Cerebellar cortex (tissue), 1 donor: Measurements from ENCODE around the gene ELP4.
A peak's percentile ranks its signal among the peaks of the same experiment; 100 is the strongest.
"Not testable (repeated sequence)": the region's sequence is repeated elsewhere in the genome, so short reads cannot be mapped to it uniquely, and the experiment has no call there.

Experiments
- DNase-seq: peaks from one replicate; pipeline ENCODE4 v3.0.0-alpha.2; 2015; ENCODE audit warnings: low spot score

ELP4 gene

GRCh38 chr11:31555938-31556337 is 46.4 kb downstream of the ELP4 start:
- DNase-seq, result no peak

DNA sequence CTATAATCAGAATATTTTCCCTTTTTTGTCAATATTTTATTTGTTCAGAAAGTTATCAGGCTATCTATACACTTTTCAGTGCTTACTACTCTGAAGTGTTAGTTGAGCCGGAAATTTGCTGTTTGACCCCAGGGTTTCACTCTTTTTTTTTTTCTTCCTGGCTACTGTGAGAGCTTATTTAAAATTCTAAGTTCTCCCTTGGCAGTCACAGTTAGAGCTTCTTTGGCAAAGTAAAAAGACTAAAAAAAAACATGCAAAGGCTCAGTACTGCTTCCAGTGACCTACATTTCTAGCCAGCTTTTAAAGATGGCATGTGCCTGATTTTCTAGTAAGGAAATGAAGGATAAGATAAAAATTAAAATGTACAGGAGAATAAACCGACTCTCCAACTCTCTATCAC is 48.4 kb downstream of the ELP4 start:
- DNase-seq, result peak; percentile 73

DNA sequence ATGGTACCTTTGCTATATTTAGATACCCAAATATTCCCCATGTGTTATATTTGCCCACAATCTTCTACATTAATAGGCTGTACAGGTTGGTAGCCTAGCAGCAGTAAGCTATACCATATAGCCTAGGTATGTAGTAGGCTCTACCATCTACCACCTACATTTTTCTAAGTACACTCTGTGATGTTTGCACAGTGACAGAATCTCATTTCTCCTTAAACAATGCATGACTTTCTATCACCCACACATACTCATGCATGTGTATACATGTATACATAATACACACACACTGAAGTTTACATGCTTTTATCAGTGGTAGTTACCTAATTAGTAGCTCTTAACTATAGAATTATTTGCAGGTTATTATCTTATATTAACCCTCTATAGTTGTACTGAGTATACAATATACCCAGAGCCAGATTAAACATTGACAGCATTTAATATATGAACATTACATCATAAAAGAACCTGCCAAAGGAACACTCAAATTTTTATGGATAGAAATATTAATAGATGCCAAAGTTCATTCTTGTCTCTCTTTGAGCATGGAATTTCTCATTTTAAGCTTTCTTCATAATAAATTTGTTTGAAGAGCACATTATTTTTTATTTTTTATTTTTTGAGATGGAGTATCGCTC is 51.4 kb downstream of the ELP4 start:
- no peak for DNase-seq

DNA sequence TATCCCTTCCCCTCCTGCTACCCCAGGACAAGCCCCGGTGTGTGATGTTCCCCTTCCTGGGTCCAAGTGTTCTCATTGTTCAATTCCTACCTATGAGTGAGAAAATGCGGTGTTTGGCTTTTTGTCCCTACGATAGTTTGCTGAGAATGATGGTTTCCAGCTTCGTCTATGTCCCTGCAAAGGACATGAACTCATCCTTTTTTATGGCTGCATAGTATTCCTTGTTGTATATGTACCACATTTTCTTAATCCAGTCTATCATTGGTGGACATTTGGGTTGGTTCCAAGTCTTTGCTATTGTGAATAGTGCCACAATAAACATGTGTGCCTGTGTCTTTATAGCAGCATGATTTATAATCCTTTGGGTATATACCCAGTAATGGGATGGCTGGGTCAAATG is 55.0 kb downstream of the ELP4 start:
- not testable (repeated sequence) for DNase-seq

DNA sequence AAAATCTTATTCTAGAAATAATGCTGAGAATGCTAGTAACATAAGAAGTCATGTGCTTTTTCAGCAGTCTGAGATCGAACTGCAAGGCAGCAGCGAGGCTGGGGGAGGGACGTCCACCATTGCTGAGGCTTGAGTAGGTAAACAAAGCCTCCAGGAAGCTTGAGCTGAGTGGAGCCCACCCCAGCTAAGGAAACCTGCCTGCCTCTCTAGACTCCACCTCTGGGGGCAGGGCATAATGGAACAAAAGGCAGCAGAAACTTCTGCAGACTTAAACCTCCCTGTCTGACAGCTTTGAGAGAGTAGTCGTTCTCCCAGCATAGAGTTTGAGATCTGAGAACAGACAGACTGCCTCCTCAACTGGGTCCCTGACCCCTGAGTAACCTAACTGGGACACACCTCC is 64.6 kb downstream of the ELP4 start:
- not testable (repeated sequence) for DNase-seq

DNA sequence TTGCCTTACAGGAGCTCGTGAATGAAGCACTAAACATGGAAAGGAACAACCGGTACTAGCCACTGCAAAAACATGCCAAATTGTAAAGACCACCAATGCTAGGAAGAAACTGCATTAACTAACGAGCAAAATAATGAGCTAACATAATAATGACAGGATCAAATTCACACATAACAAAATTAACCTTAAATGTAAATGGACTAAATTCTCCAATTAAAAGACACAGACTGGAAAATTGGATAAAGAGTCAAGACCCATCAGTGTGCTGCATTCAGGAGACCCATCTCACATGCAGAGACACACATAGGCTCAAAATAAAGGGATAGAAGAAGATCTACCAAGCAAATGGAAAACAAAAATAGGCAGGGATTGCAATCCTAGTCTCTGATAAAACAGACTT is 66.2 kb downstream of the ELP4 start:
- DNase-seq, result not testable (repeated sequence)

GRCh38 chr11:31579412-31579811 is 69.8 kb downstream of the ELP4 start:
- DNase-seq, result not testable (repeated sequence)

GRCh38 chr11:31582697-31583096 is 73.1 kb downstream of the ELP4 start:
- no peak for DNase-seq

- no peak for DNase-seq
Observed at GRCh38 chr11:31598454-31598853, 88.9 kb downstream of the ELP4 start.

DNA sequence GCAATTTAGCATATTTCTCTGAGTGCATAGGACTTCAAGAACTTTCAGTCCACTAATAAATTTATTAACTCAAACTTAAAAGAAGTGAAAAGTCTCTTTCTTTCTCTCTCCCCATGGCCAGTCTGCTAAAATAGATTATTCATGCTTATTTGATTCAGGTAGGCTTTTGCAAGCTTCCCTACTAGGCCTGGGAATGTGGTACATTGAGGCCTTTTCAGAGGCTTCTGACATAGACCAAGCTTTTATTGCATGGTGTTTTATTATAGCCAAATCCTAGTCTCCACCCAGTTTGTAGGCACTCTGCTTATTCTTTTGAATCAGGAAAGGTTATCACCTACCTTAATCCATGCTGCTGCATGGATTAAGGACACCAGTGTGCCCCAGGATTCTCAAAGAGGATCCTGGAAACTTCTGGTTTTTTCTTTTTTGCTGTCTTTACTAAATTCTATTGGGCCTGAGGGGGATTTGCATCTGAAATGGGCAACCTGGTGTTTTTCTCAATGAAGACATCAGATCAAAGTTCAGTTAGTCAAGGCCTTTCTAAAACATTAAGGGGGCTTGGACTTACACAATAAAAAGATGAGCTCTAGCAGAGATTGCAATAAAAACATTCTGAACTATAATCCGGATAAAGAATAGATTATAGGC is 92.2 kb downstream of the ELP4 start:
- DNase-seq, result no peak

- DNase-seq, result no peak
Observed at GRCh38 chr11:31606893-31607292, 97.3 kb downstream of the ELP4 start.

- no peak for DNase-seq
Observed at GRCh38 chr11:31607914-31608313, 98.3 kb downstream of the ELP4 start.

DNA sequence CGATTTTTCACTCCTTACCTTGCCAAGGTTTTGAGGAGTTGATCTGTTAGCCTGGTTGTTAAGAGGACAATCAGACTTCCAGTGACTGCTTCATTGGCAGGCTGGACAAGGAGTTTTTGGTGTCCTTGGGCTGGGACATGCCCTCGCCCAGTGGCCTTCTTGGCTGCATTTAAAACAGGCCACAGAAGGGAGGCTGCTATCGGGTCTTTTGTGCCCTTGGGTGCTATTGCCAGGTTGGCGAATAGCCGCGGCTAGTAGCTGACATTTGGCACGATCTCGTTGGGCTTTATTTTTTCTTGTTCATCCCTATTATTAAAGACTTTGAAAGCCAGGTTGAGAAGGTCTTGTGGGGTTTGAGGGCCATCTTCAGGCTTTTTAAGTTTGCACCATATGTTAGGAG is 99.4 kb downstream of the ELP4 start:
- no peak for DNase-seq

- DNase-seq, result no peak
Observed at GRCh38 chr11:31610544-31610943, 101.0 kb downstream of the ELP4 start.

- DNase-seq, result no peak
Observed at GRCh38 chr11:31617246-31617645, 107.7 kb downstream of the ELP4 start.

- no peak for DNase-seq
Observed at GRCh38 chr11:31619980-31620379, 110.4 kb downstream of the ELP4 start.

GRCh38 chr11:31620434-31620833 is 110.9 kb downstream of the ELP4 start:
- no peak for DNase-seq

DNA sequence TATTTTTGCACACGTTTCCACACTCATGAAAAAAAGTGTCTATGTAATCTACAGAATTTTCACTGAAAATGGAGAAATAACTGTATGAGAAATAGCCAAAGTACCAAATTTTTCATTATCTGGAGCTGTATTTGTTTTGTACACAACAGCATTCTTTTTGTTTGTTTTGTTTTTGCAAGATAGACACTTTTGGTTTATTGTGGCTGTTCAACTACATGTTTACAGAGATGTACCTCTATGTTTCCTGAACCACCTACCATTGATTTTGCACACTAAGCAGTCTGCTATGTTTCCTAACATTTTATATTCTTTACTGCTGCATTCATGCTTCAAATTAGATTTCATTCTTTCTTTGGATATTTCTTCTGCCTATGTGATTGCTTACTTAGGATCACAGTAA is 116.3 kb downstream of the ELP4 start:
- DNase-seq, result no peak

DNA sequence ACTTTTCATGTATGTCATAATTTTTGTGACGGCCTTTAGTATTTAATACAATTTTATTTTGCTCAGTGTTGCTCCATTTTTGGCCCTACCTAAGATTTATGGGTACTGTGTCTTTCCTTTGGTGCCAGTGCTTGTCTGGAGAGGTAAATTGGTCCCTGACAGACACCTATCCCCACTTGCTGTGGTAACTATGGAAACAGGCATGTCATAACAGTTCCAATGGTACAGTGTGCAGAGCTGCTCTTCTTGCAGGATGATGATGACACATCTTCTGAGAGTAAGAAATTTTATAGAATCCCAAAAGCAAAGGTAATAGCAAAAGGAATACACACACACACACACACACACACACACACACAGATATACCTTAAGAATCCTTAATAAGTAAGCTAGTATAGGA is 118.5 kb downstream of the ELP4 start:
- DNase-seq, result no peak

DNA sequence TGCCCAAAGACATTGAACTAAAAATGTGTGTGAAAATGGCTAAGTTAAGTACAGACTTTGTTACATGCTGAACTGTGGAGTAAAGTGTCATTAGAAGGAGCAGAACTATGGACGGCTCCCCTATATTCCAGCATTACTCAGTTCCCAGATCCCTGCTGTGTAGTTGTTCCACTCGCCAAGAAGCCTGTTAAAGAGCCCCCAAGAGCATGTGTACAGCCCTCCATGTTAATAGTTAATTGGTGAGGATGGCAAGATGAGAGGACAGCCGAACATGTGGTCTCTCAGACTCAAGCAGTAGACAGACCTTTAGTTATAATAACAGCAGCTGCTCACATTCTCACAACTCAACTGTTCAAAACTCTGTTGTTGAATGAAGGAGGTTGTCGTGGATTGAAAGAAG is 127.4 kb downstream of the ELP4 start:
- no peak for DNase-seq

GRCh38 chr11:31640611-31641010 is 131.0 kb downstream of the ELP4 start:
- DNase-seq, result peak; percentile 93

DNA sequence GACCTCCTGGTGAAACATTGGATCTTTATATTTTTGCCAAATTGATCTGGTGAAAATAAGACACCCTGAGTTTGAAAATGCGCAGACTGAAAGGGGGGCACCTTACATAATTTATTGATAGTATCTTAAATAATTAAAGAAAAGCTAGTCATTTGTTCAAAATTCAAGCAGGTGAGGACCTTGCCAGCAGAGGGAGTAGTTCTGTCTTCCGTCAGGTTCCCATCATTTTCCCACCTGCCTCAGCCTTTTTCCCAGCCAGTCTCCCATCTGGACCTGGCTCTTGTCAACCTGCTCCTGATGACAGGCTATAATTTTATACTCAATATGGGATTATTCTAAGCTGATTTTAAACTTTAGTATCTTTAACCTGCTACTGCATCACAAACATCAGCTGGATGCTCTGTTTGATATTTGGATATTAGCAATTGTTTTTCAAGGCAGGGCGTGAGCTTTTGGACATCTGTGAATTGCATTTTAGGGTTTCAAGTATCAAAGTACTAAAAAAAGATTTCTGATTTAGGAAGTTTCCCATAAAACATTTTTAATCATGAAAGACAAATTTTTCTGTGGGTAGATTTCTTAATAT is 132.0 kb downstream of the ELP4 start:
- peak; percentile 88 for DNase-seq

DNA sequence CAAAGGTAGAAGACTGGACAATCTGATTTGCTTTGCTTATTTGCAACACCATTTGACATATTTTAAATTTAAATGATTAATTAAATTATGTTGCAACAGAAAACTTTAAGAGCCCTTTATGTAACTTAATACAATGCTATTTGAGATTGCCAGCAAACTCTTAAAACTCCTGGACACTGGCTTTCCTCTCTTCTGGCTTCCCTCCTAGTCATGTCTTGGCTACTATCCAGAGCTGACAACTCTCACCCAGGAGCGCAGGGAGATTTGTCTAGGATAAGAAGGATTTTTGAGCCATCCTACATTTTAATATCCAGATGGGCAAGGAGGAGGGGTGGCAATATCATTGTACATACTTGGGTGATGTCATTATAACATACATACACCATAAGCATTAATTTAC is 134.3 kb downstream of the ELP4 start:
- peak; percentile 74 for DNase-seq

DNA sequence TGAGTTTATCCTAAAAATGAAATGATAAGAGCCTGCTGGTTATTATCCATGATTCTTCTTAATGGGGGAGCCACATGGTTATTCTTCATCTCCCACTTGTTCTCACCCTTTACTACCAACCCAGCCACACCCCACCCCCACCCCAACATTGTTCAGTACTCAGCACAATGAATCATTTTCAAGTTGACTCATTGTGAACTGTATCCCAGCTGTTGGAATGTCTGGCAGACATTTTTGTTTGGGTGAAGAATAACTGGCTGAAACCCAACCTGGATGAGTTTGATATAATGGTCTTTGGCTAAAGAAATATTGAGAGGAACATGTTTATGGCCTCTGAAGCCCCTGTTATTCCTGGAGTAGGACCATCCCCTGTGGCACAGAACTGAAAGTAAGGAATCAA is 136.2 kb downstream of the ELP4 start:
- no peak for DNase-seq
